HG02938 (cell line): ENCODE data around the gene RGCC.
A peak's percentile ranks its signal among the peaks of the same experiment; 100 is the strongest.

Source experiments
- ATAC-seq: cut with Tn5 transposase; IDR thresholded peaks from one replicate; pipeline ENCODE4 v1.9.1; 2021; ENCODE audit warnings: mild to moderate bottlenecking, moderate library complexity; ENCODE audit not compliant: unreplicated experiment

The RGCC gene

GRCh38 chr13:41452462-41452861 lies 4.9 kb upstream of the RGCC start:
- ATAC-seq = no peak

DNA sequence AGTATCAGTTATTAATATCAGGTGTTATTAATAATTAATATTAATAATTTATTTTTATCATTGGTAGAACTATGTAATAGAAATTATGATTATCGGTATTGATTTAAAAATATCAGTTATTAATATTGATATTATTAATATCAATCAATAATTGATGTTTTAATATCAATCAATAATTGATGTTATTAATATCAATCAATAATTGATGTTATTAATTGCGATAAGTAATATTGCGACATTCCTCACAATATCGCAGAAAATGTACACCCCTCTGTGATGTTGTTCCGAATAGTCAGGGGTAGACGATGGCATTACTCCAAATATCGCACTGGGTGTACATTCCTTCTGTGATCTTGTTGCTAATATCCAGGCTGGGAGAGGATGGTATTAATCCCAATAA lies 3.7 kb upstream of the RGCC start:
- ATAC-seq = no peak

DNA sequence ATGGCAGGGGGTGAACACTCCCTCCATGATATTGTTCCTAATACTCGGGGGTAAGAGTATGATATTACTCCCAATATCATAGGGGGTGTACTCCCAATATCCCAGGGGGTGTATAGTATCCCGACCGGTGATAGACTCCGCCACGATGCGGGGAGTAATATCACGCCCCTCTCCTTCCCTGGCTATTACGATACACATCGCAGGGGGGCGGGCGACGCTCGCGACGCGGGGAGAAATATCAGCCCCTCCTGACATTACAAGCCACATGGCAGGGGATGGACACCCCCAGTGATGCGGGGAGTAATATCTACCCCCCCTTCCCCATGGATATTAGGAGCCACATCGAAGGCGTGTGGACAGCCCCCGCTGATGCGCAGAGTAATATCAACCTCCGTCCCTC lies 3.2 kb upstream of the RGCC start:
- no peak for ATAC-seq

DNA sequence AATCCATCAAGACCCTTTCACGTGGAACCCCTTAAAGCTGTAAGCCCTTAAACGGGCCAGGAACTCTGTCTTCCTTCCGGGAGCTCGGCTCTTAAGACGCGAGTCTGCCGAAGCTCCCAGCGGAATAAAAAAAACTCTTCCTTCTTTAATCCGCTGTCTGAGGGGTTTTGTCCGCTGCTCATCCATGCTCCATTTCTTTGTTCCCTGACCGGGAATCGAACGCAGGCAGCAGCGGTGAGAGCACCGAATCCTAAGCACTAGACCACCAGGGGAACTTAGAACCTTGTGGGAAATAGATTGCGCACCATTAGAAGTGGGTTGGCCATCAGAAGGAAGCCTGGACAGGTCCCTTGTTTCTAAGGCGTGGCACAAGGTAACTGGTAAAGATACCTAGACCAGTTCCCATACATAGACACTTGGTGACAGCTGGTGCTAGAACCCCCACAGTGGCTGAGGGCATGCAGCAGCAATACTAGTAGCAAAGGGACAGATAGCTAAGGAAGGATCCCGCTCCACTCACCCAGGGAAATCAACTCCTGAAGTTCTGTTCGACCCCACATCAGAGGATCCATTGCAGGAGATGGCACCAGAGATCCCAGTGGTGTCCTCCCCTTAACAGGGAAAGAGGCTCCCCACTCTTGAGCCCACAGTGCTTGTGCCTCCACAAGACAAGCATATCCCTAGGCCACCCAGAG lies 1.5 kb upstream of the RGCC start:
- ATAC-seq = no peak

DNA sequence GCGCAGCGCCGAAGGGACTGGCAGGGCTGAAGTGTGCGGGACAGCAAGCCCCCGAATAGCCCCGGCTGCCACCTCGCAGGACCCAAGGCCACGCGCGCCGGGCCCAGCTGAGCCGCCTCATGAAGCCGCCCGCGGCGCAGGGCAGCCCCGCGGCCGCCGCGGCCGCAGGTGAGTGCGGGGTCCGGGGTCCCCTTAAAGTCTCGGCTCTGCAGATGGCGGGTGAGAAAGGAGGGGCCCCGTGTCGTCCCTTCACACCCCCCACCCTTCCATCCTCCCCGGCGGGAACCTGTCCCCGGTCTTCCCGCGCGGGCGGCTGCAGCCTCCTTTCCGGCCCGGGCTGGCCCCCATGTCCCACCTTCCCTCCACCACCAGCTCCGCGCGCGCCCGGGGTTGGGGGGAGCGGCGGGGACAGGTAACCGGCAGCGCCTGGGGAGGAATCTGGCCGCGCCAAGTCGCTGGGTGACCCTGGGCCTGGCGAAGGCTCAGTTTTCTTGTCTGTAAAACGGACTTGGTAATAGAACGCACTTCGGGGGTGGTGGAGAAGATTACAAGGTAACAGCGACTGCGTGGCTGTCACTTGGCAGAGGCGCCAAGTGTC lies 338 bp downstream of the RGCC start:
- no peak for ATAC-seq

- ATAC-seq = no peak
Observed at GRCh38 chr13:41458187-41458760, 924 bp downstream of the RGCC start.

DNA sequence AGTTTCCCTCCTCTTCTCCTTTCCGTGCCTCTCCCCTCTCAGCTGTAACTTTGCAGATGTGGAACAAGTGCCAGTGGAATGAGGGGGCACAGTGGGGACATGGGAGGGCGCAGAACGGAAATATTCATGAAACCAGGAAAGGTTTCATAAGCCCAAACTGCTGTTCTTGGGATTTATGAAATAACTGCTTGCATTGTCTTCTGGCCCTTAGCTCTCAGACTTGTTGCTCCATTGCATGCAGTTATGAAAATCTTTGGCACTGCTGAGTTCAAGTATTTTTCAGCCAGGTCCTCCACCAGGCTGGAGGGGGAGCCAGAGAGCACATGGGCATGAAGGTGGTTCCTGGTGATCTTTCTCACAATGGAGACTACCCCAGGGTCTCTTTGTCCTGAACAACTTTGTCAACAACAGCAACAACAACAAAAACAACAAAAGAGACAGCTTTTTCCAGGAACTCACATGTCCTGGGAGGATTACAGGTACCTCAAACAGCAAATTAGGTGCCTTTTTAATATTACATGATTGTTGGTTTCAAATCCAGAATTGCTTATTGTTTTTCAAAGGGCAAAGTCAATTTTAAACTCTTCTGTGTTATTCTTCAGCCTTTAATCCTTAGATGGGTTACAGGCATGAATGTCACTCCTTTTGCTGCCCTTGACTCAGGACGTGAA lies 1.5 kb downstream of the RGCC start:
- ATAC-seq = no peak

- ATAC-seq = no peak
Observed at GRCh38 chr13:41459432-41460073, 2.2 kb downstream of the RGCC start.

DNA sequence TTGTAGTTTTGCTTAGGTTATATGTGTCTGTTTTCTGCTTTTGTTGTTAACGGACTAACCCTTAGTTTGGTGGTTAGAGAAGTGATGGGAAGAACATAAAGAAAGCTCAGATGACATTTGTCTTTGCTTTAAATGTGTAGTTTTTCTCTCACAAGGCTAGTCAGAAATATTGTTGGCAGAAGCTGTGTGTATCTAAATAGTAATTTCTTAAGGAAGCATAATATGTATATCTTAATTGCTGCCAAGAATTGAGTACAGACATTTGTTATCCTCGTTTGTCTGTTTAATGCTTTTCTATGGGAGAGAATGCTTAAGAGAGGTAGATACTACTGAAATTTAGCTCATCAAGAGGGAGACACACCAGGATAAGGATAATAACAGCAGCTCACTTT lies 2.7 kb downstream of the RGCC start:
- no peak for ATAC-seq

DNA sequence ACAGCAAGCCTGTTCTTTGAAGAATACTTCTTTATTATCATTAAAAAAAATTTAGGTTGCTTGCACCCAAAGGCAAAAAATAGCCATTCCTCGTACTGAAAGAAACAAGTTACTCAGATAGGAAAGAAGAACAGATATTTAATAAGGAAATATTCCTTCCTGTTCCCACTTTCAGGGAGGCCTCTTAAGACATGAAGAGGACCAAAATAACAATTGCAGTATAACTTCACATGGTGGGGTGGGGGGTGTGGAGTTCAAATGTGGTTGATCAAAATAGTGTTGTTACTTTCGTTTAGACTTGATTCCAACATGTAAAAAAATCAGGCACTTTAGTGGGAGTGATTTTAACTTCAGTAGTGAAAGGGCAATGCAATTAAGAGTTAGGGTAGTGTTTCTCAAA lies 3.6 kb downstream of the RGCC start:
- no peak for ATAC-seq

- ATAC-seq = no peak
Observed at GRCh38 chr13:41461527-41462139, 4.3 kb downstream of the RGCC start.

DNA sequence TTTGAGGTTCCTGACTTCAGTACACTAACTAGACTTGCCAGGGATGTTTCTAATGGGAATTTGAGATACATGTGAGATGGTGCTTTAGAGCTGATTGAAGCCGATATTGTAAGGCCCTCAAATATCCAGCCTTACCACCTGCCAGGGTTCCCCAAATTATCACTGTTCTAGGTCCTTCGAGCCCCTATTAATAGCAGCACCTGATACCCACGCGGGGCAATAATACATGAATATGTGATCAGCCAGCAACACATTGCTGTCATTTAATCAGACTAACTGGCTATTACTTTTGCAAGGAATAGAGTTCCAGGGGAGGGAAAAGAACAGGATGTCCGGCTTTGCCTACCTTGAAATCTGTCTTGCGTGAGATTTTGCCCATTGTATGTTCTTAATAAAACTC lies 5.1 kb downstream of the RGCC start:
- no peak for ATAC-seq

DNA sequence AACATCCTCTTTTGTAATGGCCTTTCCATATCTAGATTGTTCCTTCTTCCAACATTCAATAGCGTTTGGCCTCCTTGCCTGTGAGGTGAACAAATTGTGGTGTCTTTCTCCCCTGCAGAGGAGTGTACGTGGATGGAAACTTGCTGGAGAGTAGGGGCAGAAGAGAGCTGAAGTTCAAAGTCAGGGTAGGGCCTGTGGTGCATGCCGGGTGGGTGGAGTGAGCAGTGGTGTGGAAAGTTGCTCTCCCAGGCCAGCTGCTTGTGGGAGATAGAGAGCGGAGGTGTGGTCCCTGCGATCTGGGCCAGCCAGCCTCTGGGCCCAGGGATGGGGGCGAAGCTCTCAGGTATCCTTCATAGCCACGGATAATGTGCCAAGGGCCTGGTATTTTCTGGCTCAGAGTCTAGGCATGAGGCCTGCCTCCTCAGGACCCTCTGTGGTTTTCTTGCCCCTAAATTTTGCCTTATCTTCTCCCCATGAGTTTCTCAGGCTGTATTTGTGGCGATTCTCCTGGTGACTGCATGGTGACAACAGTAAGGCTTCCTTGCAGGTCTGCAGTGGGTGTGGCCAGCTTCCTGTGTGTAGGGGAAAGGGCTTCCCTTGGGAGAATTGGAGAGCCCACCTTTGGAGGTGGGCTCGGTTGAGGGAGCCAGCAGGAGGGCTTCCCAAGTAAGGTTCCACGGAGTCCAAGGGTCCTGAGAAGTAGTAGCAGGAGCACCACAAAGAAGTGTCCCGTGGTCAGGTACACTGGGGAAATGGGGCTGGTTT lies 6.7 kb downstream of the RGCC start:
- ATAC-seq = peak; percentile 29

DNA sequence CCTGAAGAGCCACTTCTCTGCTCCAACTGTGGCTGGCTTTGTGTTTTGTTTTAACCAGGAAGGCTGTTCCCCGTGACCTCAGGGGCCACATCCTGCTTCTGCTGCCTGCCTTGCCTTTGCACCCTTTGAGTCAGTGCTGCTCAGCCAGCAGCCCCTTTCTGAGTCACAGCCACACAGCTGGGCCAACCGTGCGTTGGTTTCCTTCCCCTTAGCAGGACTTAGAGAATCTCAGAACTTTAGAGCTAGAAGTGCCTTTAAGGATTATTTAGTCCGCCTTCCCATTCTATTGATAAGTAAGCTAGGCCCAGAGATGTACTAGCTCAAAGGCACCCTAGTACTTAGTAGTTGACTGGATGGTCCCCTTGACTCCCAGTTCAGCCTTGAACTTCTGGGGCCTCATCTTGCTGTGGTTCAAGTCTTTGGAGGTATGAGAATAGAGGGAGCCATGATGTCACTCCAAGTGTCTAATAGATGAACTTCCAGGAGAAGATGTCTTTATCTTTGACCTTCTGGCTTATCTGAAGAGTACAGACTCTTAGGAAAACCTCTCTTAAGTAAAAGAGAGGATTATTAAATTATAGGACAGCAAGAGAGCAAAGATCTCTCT lies 8.0 kb downstream of the RGCC start:
- ATAC-seq = peak; percentile 85

DNA sequence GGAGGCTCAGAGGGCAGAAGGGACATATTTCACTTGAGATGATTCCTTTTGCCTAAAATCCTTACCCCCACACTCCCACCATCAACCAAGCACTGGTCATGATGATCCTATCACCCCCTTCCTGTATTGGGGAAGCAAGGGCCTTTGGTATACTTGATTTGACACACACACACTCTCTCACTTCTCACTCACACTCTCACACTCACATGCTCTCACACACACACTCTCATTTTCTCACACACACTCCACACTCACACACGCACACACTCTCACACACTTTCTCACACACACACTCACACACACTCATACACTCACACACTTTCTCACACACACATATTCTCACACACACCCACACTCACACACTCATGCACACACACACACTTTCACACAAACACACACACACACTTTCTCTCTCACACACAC lies 8.6 kb downstream of the RGCC start:
- ATAC-seq = no peak

- no peak for ATAC-seq
Observed at GRCh38 chr13:41467425-41467945, 10.1 kb downstream of the RGCC start.

DNA sequence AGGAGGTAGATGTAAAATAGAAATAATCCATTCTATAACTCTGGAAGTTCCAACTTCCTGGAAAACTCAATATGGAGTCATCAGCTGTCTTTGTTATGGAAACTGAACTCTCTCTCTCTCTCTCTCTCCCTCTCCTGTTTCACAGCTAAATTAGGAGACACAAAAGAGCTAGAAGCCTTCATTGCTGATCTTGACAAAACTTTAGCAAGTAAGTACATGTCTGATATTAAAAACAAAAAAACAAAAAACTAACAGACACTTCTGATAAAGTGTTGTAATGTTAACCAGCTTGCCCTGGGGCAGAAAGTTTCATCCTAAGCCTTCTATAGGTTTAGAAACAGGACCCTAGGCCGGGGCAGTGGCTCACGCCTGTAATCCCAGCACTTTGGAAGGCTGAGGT lies 11.3 kb downstream of the RGCC start:
- ATAC-seq = no peak

DNA sequence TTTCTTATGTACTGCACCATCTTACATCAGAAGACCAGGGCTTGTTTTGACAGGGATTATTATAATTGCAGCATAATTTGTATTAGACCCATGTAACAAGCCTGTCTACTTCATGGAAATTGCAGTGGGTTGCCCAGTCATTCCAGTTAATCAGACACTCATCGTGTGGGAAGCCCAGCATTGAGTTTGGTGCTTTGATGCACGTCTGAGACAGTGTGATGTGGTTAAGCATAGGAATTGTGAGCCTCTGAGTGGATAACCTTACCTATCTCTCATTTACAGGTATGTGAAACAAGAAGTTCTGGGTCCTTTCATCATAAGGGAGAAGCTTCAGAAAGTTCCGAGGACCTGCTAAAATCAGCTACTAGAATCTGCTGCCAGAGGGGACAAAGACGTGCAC lies 12.8 kb downstream of the RGCC start:
- no peak for ATAC-seq

DNA sequence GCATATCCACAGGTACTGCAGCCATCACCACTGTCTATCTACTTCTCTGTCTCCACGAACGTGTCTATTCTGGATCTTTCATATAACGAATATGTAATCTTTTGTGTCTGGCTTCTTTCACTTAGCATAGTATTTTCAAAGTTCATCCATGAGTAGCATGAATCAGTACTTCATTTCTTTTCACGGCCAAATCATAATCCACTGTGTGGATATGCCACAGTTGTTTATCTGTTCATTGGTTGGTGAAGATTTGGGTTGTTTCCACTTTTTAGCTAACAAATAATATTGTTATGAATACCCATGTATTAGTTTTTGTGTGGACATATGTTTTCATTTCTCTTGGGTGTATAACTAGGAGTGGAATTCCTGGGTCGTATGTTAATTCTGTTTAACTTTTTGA lies 14.4 kb downstream of the RGCC start:
- no peak for ATAC-seq

GRCh38 chr13:41487222-41487621 lies 29.9 kb downstream of the RGCC start:
- ATAC-seq = no peak
